Measurements from ENCODE around the gene CMC2.

CMC2 gene

DNA sequence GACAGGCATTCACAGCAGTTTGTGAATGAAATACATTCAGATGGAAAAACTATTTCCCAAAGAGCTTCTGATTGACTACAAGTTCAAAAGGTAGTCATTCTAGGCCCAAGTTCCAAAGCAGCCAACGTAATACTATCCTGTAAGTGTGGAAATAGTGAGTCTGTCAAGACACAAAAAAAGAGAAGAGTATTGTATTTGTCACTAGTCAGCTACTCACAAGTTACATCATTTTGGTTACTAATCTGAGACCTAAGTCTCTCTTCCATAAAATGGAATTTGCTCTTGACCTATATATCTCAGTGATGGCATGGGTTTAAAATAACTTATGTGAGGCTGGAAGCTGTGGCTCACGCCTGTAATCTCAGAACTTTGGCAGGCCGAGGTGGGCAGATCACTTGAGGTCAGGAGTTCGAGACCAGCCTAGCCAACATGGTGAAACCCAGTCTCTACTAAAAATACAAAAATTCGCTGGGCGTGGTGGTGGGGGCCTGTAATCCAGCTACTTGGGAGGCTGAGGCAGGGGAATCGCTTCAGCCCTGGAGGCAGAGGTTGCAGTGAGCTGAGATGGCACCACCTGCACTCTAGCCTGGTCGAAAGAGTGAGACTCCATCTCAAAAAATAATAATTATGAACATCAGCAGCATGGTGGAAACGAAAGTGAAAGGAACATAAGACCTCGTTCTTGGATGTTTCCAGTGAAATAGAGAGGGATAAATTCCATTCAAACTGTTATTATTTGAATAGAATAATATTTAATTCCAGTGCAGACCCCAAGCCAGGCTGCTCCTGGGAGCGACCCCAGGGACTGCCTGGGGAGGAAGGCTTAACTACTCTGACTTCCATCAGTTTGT lies 2.9 kb downstream of the CMC2 start:
- peak overlapping the region; percentile 71 for H3K4me3 ChIP-seq (ENCODE audit: low read depth, low read length)
- TF ChIP-seq, protein P1, sequence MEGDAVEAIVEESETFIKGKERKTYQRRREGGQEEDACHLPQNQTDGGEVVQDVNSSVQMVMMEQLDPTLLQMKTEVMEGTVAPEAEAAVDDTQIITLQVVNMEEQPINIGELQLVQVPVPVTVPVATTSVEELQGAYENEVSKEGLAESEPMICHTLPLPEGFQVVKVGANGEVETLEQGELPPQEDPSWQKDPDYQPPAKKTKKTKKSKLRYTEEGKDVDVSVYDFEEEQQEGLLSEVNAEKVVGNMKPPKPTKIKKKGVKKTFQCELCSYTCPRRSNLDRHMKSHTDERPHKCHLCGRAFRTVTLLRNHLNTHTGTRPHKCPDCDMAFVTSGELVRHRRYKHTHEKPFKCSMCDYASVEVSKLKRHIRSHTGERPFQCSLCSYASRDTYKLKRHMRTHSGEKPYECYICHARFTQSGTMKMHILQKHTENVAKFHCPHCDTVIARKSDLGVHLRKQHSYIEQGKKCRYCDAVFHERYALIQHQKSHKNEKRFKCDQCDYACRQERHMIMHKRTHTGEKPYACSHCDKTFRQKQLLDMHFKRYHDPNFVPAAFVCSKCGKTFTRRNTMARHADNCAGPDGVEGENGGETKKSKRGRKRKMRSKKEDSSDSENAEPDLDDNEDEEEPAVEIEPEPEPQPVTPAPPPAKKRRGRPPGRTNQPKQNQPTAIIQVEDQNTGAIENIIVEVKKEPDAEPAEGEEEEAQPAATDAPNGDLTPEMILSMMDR (IDR thresholded peaks at IDR 0.05; ENCODE audit: control insufficient read depth, extremely low read depth, insufficient read depth): no peak
- no peak for DNase-seq (ENCODE audit: low read depth)

DNA sequence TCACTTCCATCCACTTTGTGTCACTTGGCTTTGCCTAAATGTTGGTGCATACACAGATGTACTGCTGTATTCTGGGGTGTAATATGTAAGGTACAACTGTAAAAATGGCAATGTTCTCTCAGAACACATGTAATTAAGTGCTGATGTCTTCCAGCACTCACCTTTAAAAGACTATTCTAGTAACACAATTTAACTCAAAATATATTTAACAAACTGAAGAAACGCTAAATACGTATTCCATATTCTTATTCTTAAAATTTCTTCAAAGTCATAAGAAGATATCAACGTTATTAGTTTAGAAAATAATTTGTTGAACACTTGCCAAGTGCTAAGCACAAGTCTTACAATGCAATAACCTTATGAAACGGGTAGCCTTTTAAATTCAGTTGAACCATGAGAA lies 3.6 kb downstream of the CMC2 start:
- no peak for DNase-seq (ENCODE audit: low read depth)
- no peak overlapping the region for H3K4me3 ChIP-seq (ENCODE audit: low read depth, low read length)
- TF ChIP-seq, protein P1 (IDR thresholded peaks at IDR 0.05; ENCODE audit: control insufficient read depth, extremely low read depth, insufficient read depth): no peak

DNA sequence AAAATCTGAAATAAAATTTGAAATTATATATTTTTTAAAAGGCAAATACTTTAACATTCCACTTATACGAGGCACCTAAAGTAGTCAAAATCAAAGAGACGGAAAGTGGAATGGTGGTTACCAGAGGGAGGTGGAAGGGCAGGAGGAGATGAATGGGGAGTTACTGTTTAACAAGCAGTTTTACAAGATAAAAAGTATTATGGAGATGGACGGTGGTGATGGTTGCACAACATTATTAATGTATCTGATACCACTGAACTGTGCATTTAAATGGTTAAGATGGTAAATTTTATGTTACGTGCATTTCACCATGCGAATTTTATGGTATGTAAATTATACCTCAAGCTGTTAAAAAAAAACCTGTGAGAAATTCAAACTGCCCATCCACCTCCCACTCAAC lies 5.4 kb downstream of the CMC2 start:
- H3K4me3 ChIP-seq (ENCODE audit: low read depth, low read length): no peak overlapping the region
- TF ChIP-seq, protein P1 (IDR thresholded peaks at IDR 0.05; ENCODE audit: control insufficient read depth, extremely low read depth, insufficient read depth): no peak
- DNase-seq (ENCODE audit: low read depth): no peak

DNA sequence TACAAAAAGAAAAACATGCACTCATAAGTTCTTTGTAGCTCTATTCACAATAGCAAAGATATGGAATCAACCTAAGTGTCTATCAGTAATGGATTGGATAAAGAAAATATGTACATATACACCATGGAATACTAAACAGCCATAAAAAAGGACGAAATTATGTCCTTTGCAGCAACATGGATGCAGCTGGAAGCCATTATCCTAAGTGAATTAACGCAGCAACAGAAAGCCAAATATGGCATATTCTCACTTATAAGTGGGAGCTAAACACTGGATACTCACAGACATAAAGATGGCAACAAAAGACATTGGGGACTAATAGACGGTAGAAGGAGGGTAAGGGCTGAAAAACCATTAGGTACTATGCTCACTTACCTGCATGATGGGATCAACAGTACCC lies 5.8 kb downstream of the CMC2 start:
- no peak overlapping the region for H3K4me3 ChIP-seq (ENCODE audit: low read depth, low read length)
- DNase-seq (ENCODE audit: low read depth): no peak
- TF ChIP-seq, protein P1 (IDR thresholded peaks at IDR 0.05; ENCODE audit: control insufficient read depth, extremely low read depth, insufficient read depth): no peak

DNA sequence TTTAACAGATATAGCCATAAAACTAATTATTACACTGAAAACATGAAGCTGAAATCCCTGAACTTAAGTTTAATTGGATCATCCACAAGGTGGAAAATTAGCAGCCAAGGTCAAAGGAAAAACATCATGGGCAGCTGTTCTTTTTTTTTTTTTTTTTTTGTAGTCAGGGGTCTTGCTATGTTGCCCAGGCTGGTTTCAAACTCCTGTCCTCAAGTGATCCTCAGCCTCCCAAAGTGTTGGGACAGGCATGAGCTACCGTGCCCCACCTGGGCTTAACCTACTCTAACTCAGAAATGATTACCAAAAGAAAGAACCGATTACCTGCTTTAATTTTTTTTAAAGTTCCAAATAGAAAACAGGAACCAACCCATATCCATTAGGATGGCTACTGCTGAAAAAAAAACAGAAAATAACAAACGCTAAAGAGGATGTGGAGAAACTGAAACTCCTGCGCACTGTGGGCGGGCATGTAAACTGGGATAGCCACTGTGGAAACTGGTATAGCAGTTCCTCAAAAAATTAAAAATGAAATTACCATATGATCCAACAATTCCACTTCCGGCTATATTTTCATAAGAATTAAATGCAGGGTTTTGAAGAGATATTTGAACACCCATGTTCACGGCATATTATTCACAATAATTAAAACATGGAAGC lies 8.6 kb downstream of the CMC2 start:
- no peak for DNase-seq (ENCODE audit: low read depth)

DNA sequence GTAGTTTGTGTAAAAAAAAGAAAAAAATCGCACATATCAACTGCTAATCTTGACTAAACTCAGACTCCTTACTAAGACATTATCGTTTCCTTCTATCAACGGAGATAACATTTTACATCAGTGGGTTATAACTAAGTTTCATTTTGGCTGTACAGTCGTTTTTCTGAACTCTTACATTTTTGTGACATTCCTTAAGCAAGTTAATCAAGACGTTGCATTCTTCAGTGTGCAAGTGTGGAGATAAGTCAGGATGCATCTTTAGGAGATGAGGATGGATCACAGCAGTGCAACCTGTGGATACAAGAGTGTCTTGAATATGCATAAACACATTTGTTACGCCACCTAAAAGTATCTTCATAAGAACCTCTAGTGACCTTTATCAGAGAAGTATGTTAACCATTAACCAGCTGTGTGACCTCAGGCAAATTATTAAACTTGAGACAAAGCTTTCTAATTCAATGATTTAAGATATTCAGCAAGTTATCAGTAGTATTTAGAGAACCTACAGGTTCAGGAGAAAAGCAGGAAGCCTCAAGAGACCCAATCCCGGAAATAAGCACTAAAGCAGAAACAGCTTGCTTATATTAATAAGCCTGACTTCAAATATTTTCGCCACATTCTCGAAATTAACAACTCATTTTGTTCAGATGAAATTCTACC lies 9.4 kb downstream of the CMC2 start:
- DNase-seq (ENCODE audit: low read depth): no peak
- H3K4me3 ChIP-seq (ENCODE audit: low read depth, low read length): peak overlapping the region; percentile 19
- TF ChIP-seq, protein P1 (IDR thresholded peaks at IDR 0.05; ENCODE audit: control insufficient read depth, extremely low read depth, insufficient read depth): no peak

More for the DNA sequence above, 8.6 kb downstream of the CMC2 start:
- H3K4me3 ChIP-seq (ENCODE audit: low read depth, low read length): no peak overlapping the region
- TF ChIP-seq, protein P1 (IDR thresholded peaks at IDR 0.05; ENCODE audit: control insufficient read depth, extremely low read depth, insufficient read depth): no peak
